GM12891 (cell line): Measurements from ENCODE around the gene DOCK4.

ENCODE experiments used
- DNase-seq: peaks from one replicate; pipeline ENCODE4 v3.0.0; 2011; ENCODE audit warnings: low spot score; ENCODE audit not compliant: insufficient read length
- FAIRE-seq: peaks from 2 replicates; lab custom pipeline; 2011; peaks lifted over from hg19 to GRCh38; lab: Jason Lieb, UNC
- PAX5 ChIP-seq: IDR thresholded peaks from 2 replicates; pipeline ENCODE4 v1.6.1; 2011; ENCODE audit warnings: low read length, moderate library complexity, mild to moderate bottlenecking; ENCODE audit not compliant: insufficient read depth, severe bottlenecking
- POLR2A ChIP-seq: IDR thresholded peaks from 2 replicates; pipeline ENCODE4 v1.6.1; 2011; ENCODE audit warnings: low read depth, low read length, control low read depth
- POLR2AphosphoS5 ChIP-seq: IDR thresholded peaks from 2 replicates; pipeline ENCODE4 v1.6.1; 2011; ENCODE audit warnings: low read depth, low read length, control low read depth
- POU2F2 ChIP-seq: IDR thresholded peaks from 2 replicates; pipeline ENCODE4 v1.6.1; 2011; ENCODE audit warnings: low read depth, mild to moderate bottlenecking, control low read depth, low read length, moderate library complexity
- SPI1 ChIP-seq: IDR thresholded peaks from 2 replicates; pipeline ENCODE4 v1.6.1; 2011; ENCODE audit warnings: low read depth, low read length, control low read depth
- TAF1 ChIP-seq: IDR thresholded peaks from 2 replicates; pipeline ENCODE4 v1.6.1; 2011; ENCODE audit warnings: low read depth, low read length, control low read depth

DOCK4 gene

GRCh38 chr7:112076324-112076723 lies 129.9 kb downstream of the DOCK4 start:
- FAIRE-seq (no peak), DNase-seq (no peak)
- TF ChIP-seq SPI1 (no peak), TAF1 (no peak), POLR2A (no peak), POU2F2 (no peak), PAX5 (no peak), POLR2AphosphoS5 (no peak)

GRCh38 chr7:112074464-112074863 lies 131.7 kb downstream of the DOCK4 start:
- TF ChIP-seq SPI1 (no peak), TAF1 (no peak), PAX5 (no peak), POLR2AphosphoS5 (no peak), POLR2A (no peak), POU2F2 (no peak)
- DNase-seq (no peak), FAIRE-seq (no peak)

GRCh38 chr7:112073530-112073929 lies 132.7 kb downstream of the DOCK4 start:
- no peak for DNase-seq
- TF ChIP-seq PAX5: no peak
- TF ChIP-seq TAF1: no peak
- no peak for TF ChIP-seq POLR2AphosphoS5
- no peak for TF ChIP-seq SPI1
- TF ChIP-seq POU2F2: no peak
- TF ChIP-seq POLR2A: no peak
- FAIRE-seq: no peak

- DNase-seq: no peak
- TF ChIP-seq POLR2A (no peak), POU2F2 (no peak), SPI1 (no peak), POLR2AphosphoS5 (no peak), PAX5 (no peak), TAF1 (no peak)
- FAIRE-seq: no peak
Observed at GRCh38 chr7:112072541-112073245, 133.5 kb downstream of the DOCK4 start.

- TF ChIP-seq POLR2A (no peak), PAX5 (no peak), TAF1 (no peak), POLR2AphosphoS5 (no peak), POU2F2 (no peak), SPI1 (no peak)
- no peak for DNase-seq
- FAIRE-seq: no peak
Observed at GRCh38 chr7:112071856-112072255, 134.3 kb downstream of the DOCK4 start.

GRCh38 chr7:112070674-112071256 lies 135.4 kb downstream of the DOCK4 start:
- no peak for FAIRE-seq
- TF ChIP-seq TAF1: no peak
- no peak for TF ChIP-seq SPI1
- no peak for TF ChIP-seq POLR2AphosphoS5
- no peak for TF ChIP-seq POU2F2
- no peak for TF ChIP-seq PAX5
- TF ChIP-seq POLR2A: no peak
- DNase-seq: no peak

GRCh38 chr7:112069879-112070321 lies 136.3 kb downstream of the DOCK4 start:
- TF ChIP-seq POLR2AphosphoS5: no peak
- no peak for TF ChIP-seq POU2F2
- no peak for TF ChIP-seq SPI1
- TF ChIP-seq POLR2A: no peak
- no peak for TF ChIP-seq PAX5
- no peak for TF ChIP-seq TAF1
- FAIRE-seq (no peak), DNase-seq (no peak)

GRCh38 chr7:112068967-112069366 lies 137.2 kb downstream of the DOCK4 start:
- FAIRE-seq (no peak), DNase-seq (no peak)
- TF ChIP-seq POU2F2 (no peak), PAX5 (no peak), TAF1 (no peak), POLR2A (no peak), SPI1 (no peak), POLR2AphosphoS5 (no peak)

- TF ChIP-seq POLR2AphosphoS5 (no peak), POU2F2 (no peak), TAF1 (no peak), PAX5 (no peak), POLR2A (no peak), SPI1 (no peak)
- FAIRE-seq (no peak), DNase-seq (no peak)
Observed at GRCh38 chr7:112067632-112068540, 138.3 kb downstream of the DOCK4 start.
